Measurements from ENCODE around the gene ARMC10. TPM values are rescaled to one million over a fixed set of nuclear protein-coding genes. Genes with fewer than 3 reads are reported as not detected.
"Not testable (repeated sequence)": the region's sequence is repeated elsewhere in the genome, so short reads cannot be mapped to it uniquely, and the experiment has no call there.

The ARMC10 gene
- total RNA-seq, 4 donors from 2014 or later, result 28.7 to 44.0 (median 33.9) TPM

DNA sequence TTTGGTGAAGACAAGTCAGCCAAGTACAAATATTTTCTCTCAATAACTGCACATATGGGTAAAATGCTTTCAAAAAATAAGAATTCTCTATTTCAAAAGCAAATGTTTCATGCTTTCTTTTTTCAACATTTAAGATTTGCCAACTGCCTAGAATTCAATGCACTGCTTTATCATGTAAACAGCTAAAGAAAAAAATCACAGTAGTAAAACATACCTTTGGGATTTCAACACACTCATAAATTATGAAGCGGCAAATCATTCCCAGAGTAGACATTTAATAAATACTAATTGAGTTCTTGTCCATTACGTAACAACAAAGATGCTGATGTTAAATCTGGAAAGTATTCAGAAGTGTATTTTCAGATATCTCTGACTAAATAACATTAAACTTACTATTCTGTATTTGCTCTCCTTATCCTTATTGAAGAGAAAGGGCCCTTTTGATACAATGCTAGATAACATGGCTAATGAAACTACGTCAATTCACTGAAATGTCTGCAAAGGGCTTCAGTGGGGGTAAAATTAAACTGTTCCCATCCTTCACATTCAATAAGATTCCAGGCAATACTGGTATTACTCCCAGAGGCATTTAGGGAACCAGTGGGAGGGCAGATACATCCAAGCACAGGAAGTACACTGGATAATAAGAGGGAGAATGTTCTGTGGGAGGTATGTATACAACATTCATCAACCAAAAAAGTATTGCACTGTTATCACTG lies 60.1 kb downstream of the ARMC10 start:
- ATAC-seq (ENCODE audit: low FRiP score), result peak; percentile 86
- TF ChIP-seq, protein P1, sequence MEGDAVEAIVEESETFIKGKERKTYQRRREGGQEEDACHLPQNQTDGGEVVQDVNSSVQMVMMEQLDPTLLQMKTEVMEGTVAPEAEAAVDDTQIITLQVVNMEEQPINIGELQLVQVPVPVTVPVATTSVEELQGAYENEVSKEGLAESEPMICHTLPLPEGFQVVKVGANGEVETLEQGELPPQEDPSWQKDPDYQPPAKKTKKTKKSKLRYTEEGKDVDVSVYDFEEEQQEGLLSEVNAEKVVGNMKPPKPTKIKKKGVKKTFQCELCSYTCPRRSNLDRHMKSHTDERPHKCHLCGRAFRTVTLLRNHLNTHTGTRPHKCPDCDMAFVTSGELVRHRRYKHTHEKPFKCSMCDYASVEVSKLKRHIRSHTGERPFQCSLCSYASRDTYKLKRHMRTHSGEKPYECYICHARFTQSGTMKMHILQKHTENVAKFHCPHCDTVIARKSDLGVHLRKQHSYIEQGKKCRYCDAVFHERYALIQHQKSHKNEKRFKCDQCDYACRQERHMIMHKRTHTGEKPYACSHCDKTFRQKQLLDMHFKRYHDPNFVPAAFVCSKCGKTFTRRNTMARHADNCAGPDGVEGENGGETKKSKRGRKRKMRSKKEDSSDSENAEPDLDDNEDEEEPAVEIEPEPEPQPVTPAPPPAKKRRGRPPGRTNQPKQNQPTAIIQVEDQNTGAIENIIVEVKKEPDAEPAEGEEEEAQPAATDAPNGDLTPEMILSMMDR (IDR thresholded peaks at IDR 0.05), result no peak
- no peak for DNase-seq (ENCODE audit: low spot score)

DNA sequence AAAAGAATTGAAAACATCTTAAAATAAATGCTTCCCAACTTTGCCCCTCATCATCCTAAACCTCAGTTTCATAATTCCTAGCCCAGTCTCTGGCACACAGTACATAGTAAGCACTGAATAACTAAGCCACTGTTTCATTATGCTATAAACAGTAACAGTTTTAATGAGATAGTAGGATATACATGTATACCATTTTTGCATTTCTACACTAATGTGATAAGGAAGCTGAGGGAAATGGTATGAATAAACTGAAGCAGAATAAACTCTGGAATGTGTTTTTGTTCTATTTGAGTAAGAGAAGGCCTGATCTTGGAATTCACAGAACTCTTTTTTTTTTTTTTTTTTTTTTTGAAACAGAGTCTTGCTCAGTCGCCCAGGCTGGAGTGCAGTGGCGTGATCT lies 65.1 kb downstream of the ARMC10 start:
- ATAC-seq (ENCODE audit: low FRiP score), result no peak
- TF ChIP-seq, protein P1 (IDR thresholded peaks at IDR 0.05), result no peak

DNA sequence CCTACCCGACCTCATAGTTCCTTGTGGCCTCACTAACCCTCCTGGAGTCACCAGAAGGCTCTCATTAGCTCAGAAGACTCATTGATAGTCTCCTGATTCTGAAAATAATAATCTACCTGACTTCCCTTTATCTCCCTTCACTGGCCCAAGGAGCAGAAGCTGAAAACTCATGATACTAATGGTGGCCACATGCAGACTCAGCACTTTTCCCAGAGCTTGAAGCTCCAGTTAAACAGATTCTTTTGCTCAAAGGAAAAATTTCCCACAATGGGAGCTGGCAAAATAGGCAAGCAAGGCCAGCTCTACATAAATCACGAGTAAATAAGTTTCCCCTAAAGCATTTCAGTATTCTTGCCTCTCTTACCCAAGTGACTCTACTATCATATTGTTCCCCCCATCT lies 65.7 kb downstream of the ARMC10 start:
- ATAC-seq (ENCODE audit: low FRiP score) (no peak), DNase-seq (ENCODE audit: low spot score) (no peak)
- TF ChIP-seq, protein P1 (IDR thresholded peaks at IDR 0.05), result no peak

More for the DNA sequence above, 65.1 kb downstream of the ARMC10 start:
- no peak for DNase-seq (ENCODE audit: low spot score)

DNA sequence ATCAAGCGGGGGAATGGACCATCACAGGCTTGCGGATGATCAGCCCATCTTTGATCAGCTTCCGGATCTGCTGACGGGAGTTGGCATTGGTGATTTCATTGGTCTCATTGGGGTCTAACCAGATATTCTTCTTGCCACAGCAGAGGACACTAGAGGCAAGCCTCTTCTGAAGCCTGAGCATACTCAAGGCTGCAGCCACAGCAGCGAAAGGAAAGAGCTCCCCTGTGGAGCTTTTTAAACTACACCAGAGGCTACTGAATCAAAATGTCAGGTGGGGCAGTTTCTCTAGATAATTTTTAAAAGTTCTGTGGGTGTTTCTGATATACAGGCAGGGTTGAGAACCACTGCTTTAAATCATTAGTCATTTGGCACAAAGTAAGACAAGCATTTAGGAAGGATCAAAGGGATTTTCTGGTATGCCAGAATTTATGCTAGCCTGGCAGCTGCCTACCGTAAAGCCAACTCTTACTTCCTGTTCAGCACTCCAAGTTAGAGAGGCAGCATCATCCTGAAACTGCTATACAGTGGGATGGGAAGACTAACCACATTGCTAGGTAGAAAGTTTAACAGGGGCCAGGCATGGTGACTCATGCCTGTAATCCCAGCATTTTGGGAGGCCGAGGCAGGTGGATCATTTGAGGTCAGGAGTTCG lies 66.9 kb downstream of the ARMC10 start:
- TF ChIP-seq, protein P1 (IDR thresholded peaks at IDR 0.05), result no peak
- no peak for DNase-seq (ENCODE audit: low spot score)
- ATAC-seq (ENCODE audit: low FRiP score), result peak; percentile 92

DNA sequence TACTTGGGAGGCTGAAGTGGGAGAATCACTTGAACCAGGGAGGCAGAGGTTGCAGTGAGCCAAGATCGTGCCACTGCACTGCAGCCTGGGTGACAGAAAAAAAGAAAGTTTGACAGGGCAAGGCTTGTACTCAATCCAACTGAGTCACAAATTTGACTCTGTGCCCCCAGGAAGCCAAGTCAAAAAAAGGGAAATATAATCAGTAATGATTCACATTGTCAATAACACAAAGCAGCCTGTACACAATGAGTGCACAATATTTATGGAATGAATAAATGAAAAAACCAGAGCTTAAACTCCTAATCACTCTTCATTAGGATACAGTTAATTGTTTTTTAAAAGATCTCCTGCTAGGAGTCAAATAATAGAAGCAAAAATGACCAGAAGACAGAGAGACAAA lies 67.6 kb downstream of the ARMC10 start:
- TF ChIP-seq, protein P1 (IDR thresholded peaks at IDR 0.05), result no peak
- DNase-seq (ENCODE audit: low spot score), result no peak
- no peak for ATAC-seq (ENCODE audit: low FRiP score)

DNA sequence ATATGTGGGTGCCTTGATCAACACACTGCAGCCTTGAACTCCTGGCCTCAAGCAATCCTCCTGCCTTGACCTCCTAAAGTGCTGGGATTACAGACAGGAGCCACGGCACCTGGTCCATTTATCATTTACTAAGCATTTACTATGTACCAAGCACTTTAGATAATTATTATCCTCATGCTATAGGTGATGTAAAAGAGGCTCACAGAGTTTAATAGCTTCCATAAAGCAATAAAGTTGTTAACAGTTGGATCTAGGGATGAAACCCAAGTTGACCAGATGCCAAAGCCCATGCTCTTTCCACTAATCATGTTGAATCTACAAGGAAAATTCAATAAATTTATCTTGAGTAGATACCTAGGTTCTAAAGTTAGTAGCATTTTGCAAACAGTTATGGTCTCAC lies 68.9 kb downstream of the ARMC10 start:
- TF ChIP-seq, protein P1 (IDR thresholded peaks at IDR 0.05), result no peak
- DNase-seq (ENCODE audit: low spot score), result no peak
- ATAC-seq (ENCODE audit: low FRiP score), result no peak

DNA sequence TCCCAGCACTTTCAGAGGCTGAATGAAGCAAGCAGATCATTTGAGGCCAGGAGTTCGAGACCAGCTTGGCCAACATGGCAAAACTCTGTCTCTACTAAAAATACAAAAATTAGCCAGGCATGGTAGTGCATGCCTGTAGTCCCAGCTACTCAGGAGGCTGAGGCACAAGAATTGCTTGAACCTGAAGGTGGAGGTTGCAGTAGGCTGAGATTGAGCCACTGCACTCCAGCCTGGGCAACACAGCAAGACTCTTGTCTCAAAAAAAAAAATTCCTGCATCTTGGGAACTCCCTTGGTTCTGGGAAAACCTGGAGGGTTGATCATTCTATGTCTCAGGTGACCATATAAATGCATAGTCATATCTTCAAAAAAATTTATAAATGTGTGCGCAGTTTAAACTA lies 69.8 kb downstream of the ARMC10 start:
- not testable (repeated sequence) for DNase-seq (ENCODE audit: low spot score)

More for the DNA sequence above, 69.8 kb downstream of the ARMC10 start:
- ATAC-seq (ENCODE audit: low FRiP score), result not testable (repeated sequence)
